GM12878 (cell line): ENCODE results near the gene SQSTM1. TPM values are rescaled to one million over a fixed set of nuclear protein-coding genes. Genes with fewer than 3 reads are reported as not detected.

Experiments used
- ATAC-seq: fragments of 200-7000 bp; cut with Tn5 transposase; 3 replicates; pipeline ENCODE4 v1.9.1; 2020; ENCODE audit warnings: mild to moderate bottlenecking, moderate library complexity
- BruUV-seq: library from RNA; stranded (reverse); fragments of 400-500 nt; replicated peaks from 2 replicates; lab custom pipeline; 2021; lab: Mats Ljungman, UMichigan
- CTCF ChIA-PET: fragments of 300-600 bp; sonication (Branson Sonifier 250); formaldehyde crosslinking; extraction: SDS; loops from one replicate; lab custom pipeline; 2021; ENCODE audit warnings: inconsistent platforms; lab: Yijun Ruan, JAX
- POLR2A ChIA-PET: fragments of 350-600 bp; formaldehyde crosslinking; extraction: SDS; loops from one replicate; lab custom pipeline; 2021; ENCODE audit warnings: inconsistent platforms; lab: Charles Lee
- RAD21 ChIA-PET: fragments of 300-600 bp; sonication (Branson Sonifier 250); formaldehyde crosslinking; loops from one replicate; lab custom pipeline; 2023; ENCODE audit warnings: antibody characterized with exemption; ENCODE audit not compliant: unreplicated experiment; lab: Charles Lee
- SMC1A ChIA-PET: fragments of 300-600 bp; sonication (Branson Sonifier 250); formaldehyde crosslinking; loops from one replicate; lab custom pipeline; 2023; ENCODE audit not compliant: unreplicated experiment, uncharacterized antibody; lab: Charles Lee
- DNase-seq: peaks from one replicate; pipeline ENCODE4 v3.0.0-alpha.2; 2011; ENCODE audit warnings: low read depth, low spot score
- FAIRE-seq: peaks from 3 replicates; lab custom pipeline; 2011; peaks lifted over from hg19 to GRCh38; lab: Jason Lieb, UNC
- H2AFZ ChIP-seq: 2 replicates; pipeline ENCODE4 v1.6.0; 2011; ENCODE audit warnings: low read depth, low read length, control low read depth; ENCODE audit not compliant: control insufficient read depth
- H3K27ac ChIP-seq: 2 replicates; pipeline ENCODE4 v1.5.1; 2011; ENCODE audit warnings: control low read depth; ENCODE audit not compliant: control insufficient read depth, insufficient read depth
- H3K27me3 ChIP-seq, 2 experiments: replicated peaks in 1 of 2; 2 replicates each; pipeline versions ENCODE4 v1.6.0 to v1.6.1; 2011; ENCODE audit warnings: low read length in 1 of 2; ENCODE audit not compliant: control insufficient read depth in 2 of 2, insufficient read depth in 2 of 2
- H3K36me3 ChIP-seq, 2 experiments: 2 replicates each; pipeline ENCODE4 v1.5.1; 2011; ENCODE audit warnings: low read length in 1 of 2; ENCODE audit not compliant: control insufficient read depth in 2 of 2, insufficient read depth in 2 of 2
- H3K4me1 ChIP-seq: 2 replicates; pipeline ENCODE4 v1.6.1; 2011; ENCODE audit warnings: mild to moderate bottlenecking, low read length, moderate library complexity, mixed read lengths; ENCODE audit not compliant: control insufficient read depth, insufficient read depth
- H3K4me2 ChIP-seq: 2 replicates; pipeline ENCODE4 v1.6.0; 2011; ENCODE audit warnings: control low read depth; ENCODE audit not compliant: control insufficient read depth, insufficient read depth
- H3K4me3 ChIP-seq: fragments of 200-600 bp; sonication (generic); 2 replicates; pipeline ENCODE4 v1.5.1; 2016
- H3K79me2 ChIP-seq: 2 replicates; pipeline ENCODE4 v1.6.0; 2011; ENCODE audit warnings: low read length; ENCODE audit not compliant: control insufficient read depth, insufficient read depth
- H3K9ac ChIP-seq: 2 replicates; pipeline ENCODE4 v1.8.0; 2011; ENCODE audit warnings: low read length, control low read depth, mixed read lengths; ENCODE audit not compliant: control insufficient read depth, insufficient read depth
- H3K9me3 ChIP-seq: replicated peaks from 3 replicates; pipeline ENCODE4 v1.5.1; 2011; ENCODE audit warnings: mild to moderate bottlenecking, low read length; ENCODE audit not compliant: control insufficient read depth, insufficient read depth
- H4K20me1 ChIP-seq: 2 replicates; pipeline ENCODE4 v1.6.0; 2011; ENCODE audit not compliant: control insufficient read depth, insufficient read depth
- EED ChIP-seq: sonication (generic); IDR thresholded peaks from 2 replicates; pipeline ENCODE4 v1.6.1; 2016; ENCODE audit warnings: antibody characterized with exemption, low read depth
- HCFC1 ChIP-seq: fragments of 150-350 bp; IDR thresholded peaks from 2 replicates; pipeline ENCODE4 v1.6.1; 2014; ENCODE audit warnings: low read length
- PAX8 ChIP-seq: fragments of 450-650 bp; IDR thresholded peaks from 2 replicates; pipeline ENCODE4 v1.6.1; 2017; ENCODE audit warnings: mild to moderate bottlenecking, moderate library complexity
- SP1 ChIP-seq: IDR thresholded peaks from one replicate; pipeline ENCODE4 v1.6.1; 2011; ENCODE audit warnings: low read depth, low read length
- STAT1 ChIP-seq: fragments of 450-650 bp; conservative IDR thresholded peaks from 2 replicates; pipeline ENCODE4 v1.6.1; 2014; ENCODE audit warnings: antibody characterized with exemption, mild to moderate bottlenecking
- ZNF274 ChIP-seq: IDR thresholded peaks from one replicate; pipeline ENCODE4 v1.8.0; 2011; ENCODE audit not compliant: insufficient read length, insufficient read depth
- WGBS: methylation state at CpG from one replicate; pipeline ENCODE4 v1.1.6; 2016; ENCODE audit warnings: low lambda C conversion rate; ENCODE audit not compliant: insufficient replicate concordance, insufficient coverage; ENCODE audit errors: missing lambda C conversion rate; 5-methylcytosine and 5-hydroxymethylcytosine counted together
- in situ Hi-C: fragments of 300-500 bp; cut with MboI; formaldehyde crosslinking; loops from 9 replicates; pipeline ENCODE4 v1.14.3; 2018; ENCODE audit warnings: mixed read lengths
- intact Hi-C: fragments of 100-400 bp; cut with micrococcal nuclease; formaldehyde crosslinking; loops from one replicate; pipeline ENCODE4 v1.14.2; 2022; ENCODE audit not compliant: unreplicated experiment
- polyA plus RNA-seq, 11 experiments: library from polyadenylated mRNA; depleted of rRNA in 4 of 11; unstranded in 6 of 11; stranded (reverse) in 5 of 11; fragments of >200 nt; fragmentation: Nextera tagmentation in 4 of 11; fragmentation: Illumina TruSeq in 1 of 11; extraction: Ambion mirVana in 4 of 11; extraction: Trizol in 1 of 11; gene quantifications; 1 replicate in 1 of 11; 2 replicates in 10 of 11; pipeline versions ENCODE4 v1.2.1 to v1.2.3, GENCODE V29; 2011 to 2016; ENCODE audit warnings: inconsistent platforms in 2 of 11, missing spikeins in 2 of 11, low read depth in 1 of 11
- total RNA-seq, 4 experiments: library from RNA; depleted of rRNA in 3 of 4; stranded (reverse); fragments of >200 nt in 3 of 4; fragmentation: Illumina TruSeq in 1 of 4; extraction: Trizol in 1 of 4; gene quantifications; 2 replicates each; pipeline versions ENCODE4 v1.2.1 to v1.2.3, GENCODE V29; 2013 to 2021
- TF ChIP-seq, protein P1 (sequence below): IDR thresholded peaks from 2 replicates; pipeline ENCODE4 v1.6.1; 2011; ENCODE audit warnings: mild to moderate bottlenecking, low read depth, low read length, moderate library complexity; ENCODE audit not compliant: insufficient replicate concordance
- TF ChIP-seq, protein P2 (sequence below): IDR thresholded peaks from 2 replicates; pipeline ENCODE4 v1.6.1; 2011; ENCODE audit warnings: borderline replicate concordance, low read depth, mild to moderate bottlenecking, moderate library complexity, low read length; ENCODE audit not compliant: insufficient read depth, poor library complexity, severe bottlenecking
- TF ChIP-seq, protein P3 (sequence below): IDR thresholded peaks from 2 replicates; pipeline ENCODE4 v1.6.1; 2011; ENCODE audit warnings: borderline replicate concordance, low read depth, mild to moderate bottlenecking, moderate library complexity, mixed read lengths, low read length; ENCODE audit not compliant: insufficient read depth; ENCODE audit errors: extremely low read length

Gene SQSTM1
- total and polyA plus RNA-seq, 10 of the 15 experiments (the other 5 are each of a cell fraction or from before 2014, with no cell fraction given), result 6.3 to 138 (median 62.1) TPM

DNA sequence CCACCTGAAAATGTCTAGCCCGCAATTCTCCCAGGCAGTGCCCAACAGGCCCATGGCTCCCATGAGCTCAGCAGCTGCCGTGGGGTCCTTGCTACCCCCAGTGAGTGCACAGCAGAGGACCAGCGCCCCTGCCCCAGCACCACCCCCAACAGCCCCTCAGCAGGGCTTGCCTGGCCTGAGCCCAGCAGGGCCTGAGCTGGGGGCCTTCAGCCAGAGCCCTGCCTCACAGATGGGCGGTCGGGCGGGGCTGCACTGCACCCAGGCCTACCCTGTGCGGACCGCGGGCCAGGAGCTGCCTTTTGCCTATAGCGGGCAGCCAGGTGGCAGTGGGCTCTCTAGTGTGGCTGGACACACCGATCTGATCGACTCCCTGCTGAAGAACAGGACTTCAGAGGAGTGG, 46.3 kb upstream of the SQSTM1 start:
- no peak for TF ChIP-seq EED
- no peak for TF ChIP-seq STAT1
- TF ChIP-seq, protein P1, sequence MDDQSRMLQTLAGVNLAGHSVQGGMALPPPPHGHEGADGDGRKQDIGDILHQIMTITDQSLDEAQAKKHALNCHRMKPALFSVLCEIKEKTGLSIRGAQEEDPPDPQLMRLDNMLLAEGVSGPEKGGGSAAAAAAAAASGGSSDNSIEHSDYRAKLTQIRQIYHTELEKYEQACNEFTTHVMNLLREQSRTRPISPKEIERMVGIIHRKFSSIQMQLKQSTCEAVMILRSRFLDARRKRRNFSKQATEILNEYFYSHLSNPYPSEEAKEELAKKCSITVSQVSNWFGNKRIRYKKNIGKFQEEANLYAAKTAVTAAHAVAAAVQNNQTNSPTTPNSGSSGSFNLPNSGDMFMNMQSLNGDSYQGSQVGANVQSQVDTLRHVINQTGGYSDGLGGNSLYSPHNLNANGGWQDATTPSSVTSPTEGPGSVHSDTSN, result no peak
- no peak for TF ChIP-seq PAX8
- TF ChIP-seq ZNF274, result no peak
- TF ChIP-seq SP1, result no peak
- no peak for TF ChIP-seq HCFC1
- TF ChIP-seq, protein P2, sequence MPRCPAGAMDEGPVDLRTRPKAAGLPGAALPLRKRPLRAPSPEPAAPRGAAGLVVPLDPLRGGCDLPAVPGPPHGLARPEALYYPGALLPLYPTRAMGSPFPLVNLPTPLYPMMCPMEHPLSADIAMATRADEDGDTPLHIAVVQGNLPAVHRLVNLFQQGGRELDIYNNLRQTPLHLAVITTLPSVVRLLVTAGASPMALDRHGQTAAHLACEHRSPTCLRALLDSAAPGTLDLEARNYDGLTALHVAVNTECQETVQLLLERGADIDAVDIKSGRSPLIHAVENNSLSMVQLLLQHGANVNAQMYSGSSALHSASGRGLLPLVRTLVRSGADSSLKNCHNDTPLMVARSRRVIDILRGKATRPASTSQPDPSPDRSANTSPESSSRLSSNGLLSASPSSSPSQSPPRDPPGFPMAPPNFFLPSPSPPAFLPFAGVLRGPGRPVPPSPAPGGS, result no peak
- TF ChIP-seq, protein P3, sequence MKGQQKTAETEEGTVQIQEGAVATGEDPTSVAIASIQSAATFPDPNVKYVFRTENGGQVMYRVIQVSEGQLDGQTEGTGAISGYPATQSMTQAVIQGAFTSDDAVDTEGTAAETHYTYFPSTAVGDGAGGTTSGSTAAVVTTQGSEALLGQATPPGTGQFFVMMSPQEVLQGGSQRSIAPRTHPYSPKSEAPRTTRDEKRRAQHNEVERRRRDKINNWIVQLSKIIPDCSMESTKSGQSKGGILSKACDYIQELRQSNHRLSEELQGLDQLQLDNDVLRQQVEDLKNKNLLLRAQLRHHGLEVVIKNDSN, result no peak
- Histone ChIP-seq H3K36me3 (peaks cover 12 to 31% of the 10 kb centered on the region in 2 experiments), H3K27ac (no peak overlapping the region), H3K4me1 (no peaks in the 10 kb centered on the region), H2AFZ (no peak overlapping the region), H3K9ac (no peak overlapping the region), H3K27me3 (no peaks in the 10 kb centered on the region), H3K4me3 (no peak overlapping the region), H4K20me1 (no peaks in the 10 kb centered on the region), H3K79me2 (no peaks in the 10 kb centered on the region), H3K4me2 (no peak overlapping the region), H3K9me3 (no peaks in the 10 kb centered on the region)
- no TSS peak for BruUV-seq
- DNase-seq (no peak), ATAC-seq (no peak), FAIRE-seq (no peak)
- WGBS, result 96% methylated on average over 12 of the region's 12 CpGs
- in situ Hi-C loops (no loop called here), intact Hi-C loops (no loop called here)
- ChIA-PET CTCF (no interaction called here), RAD21 (no interaction called here), SMC1A (no interaction called here), POLR2A (no interaction called here)
